GM19043 (cell line): ENCODE data around the gene TREH.

Experiments
- ATAC-seq: cut with Tn5 transposase; IDR thresholded peaks from one replicate; pipeline ENCODE4 v1.9.1; 2021; ENCODE audit warnings: low read depth; ENCODE audit not compliant: unreplicated experiment

Gene TREH

GRCh38 chr11:118653684-118654390, 25.6 kb downstream of the TREH start:
- no peak for ATAC-seq

GRCh38 chr11:118652681-118653181, 26.7 kb downstream of the TREH start:
- no peak for ATAC-seq

GRCh38 chr11:118651820-118652219, 27.6 kb downstream of the TREH start:
- ATAC-seq: no peak

GRCh38 chr11:118650366-118650765, 29.1 kb downstream of the TREH start:
- no peak for ATAC-seq

GRCh38 chr11:118649941-118650340, 29.5 kb downstream of the TREH start:
- no peak for ATAC-seq

- ATAC-seq: no peak
Observed at GRCh38 chr11:118648291-118648690, 31.2 kb downstream of the TREH start.

GRCh38 chr11:118646393-118646792, 33.1 kb downstream of the TREH start:
- no peak for ATAC-seq

- no peak for ATAC-seq
Observed at GRCh38 chr11:118645066-118645715, 34.3 kb downstream of the TREH start.

GRCh38 chr11:118644496-118644895, 35.0 kb downstream of the TREH start:
- no peak for ATAC-seq

GRCh38 chr11:118643995-118644345, 35.5 kb downstream of the TREH start:
- no peak for ATAC-seq

GRCh38 chr11:118643142-118643994, 36.1 kb downstream of the TREH start:
- ATAC-seq: no peak

GRCh38 chr11:118641397-118642019, 37.9 kb downstream of the TREH start:
- no peak for ATAC-seq

GRCh38 chr11:118640332-118641154, 38.9 kb downstream of the TREH start:
- ATAC-seq: no peak

- no peak for ATAC-seq
Observed at GRCh38 chr11:118639899-118640298, 39.6 kb downstream of the TREH start.

- no peak for ATAC-seq
Observed at GRCh38 chr11:118638726-118639125, 40.7 kb downstream of the TREH start.

GRCh38 chr11:118636569-118637290, 42.7 kb downstream of the TREH start:
- no peak for ATAC-seq

- no peak for ATAC-seq
Observed at GRCh38 chr11:118635642-118636041, 43.8 kb downstream of the TREH start.

- ATAC-seq: no peak
Observed at GRCh38 chr11:118635237-118635591, 44.2 kb downstream of the TREH start.

- ATAC-seq: no peak
Observed at GRCh38 chr11:118634431-118635236, 44.8 kb downstream of the TREH start.
